GM23338 (cell line): ENCODE data around the gene CCNYL1. TPM values are rescaled to one million over a fixed set of nuclear protein-coding genes. Genes with fewer than 3 reads are reported as not detected.

ENCODE experiments used
- ATAC-seq: fragments of 200-7000 bp; cut with Tn5 transposase; 3 replicates; pipeline ENCODE4 v1.9.1; 2020
- DNase-seq: peaks from one replicate; pipeline ENCODE4 v3.0.0-alpha.2; 2015; ENCODE audit warnings: low spot score
- H2AFZ ChIP-seq: fragments of 200-600 bp; sonication (generic); 2 replicates; pipeline ENCODE4 v1.8.0; 2016; ENCODE audit warnings: antibody characterized with exemption, mild to moderate bottlenecking, moderate library complexity
- H3F3A ChIP-seq: fragments of 200-600 bp; sonication (generic); replicated peaks from 2 replicates; pipeline ENCODE4 v1.8.0; 2017; ENCODE audit warnings: antibody characterized with exemption, mixed run types, low read depth
- H3K27ac ChIP-seq: fragments of 200-600 bp; sonication (generic); 2 replicates; pipeline ENCODE4 v1.6.1; 2016; ENCODE audit warnings: low read depth
- H3K27me3 ChIP-seq: fragments of 200-600 bp; sonication (generic); 2 replicates; pipeline ENCODE4 v1.8.0; 2016; ENCODE audit warnings: mild to moderate bottlenecking, mixed run types, moderate library complexity; ENCODE audit not compliant: insufficient read depth
- H3K36me3 ChIP-seq: fragments of 200-600 bp; sonication (generic); 2 replicates; pipeline ENCODE4 v1.8.0; 2016; ENCODE audit warnings: mild to moderate bottlenecking; ENCODE audit not compliant: insufficient read depth
- H3K4me1 ChIP-seq: fragments of 200-600 bp; sonication (generic); 2 replicates; pipeline ENCODE4 v1.8.0; 2016; ENCODE audit warnings: mild to moderate bottlenecking, moderate library complexity; ENCODE audit not compliant: insufficient read depth
- H3K4me2 ChIP-seq: fragments of 200-600 bp; sonication (generic); 2 replicates; pipeline ENCODE4 v1.7.1; 2017; ENCODE audit warnings: mixed run types
- H3K4me3 ChIP-seq: fragments of 200-600 bp; sonication (generic); 2 replicates; pipeline ENCODE4 v1.6.1; 2016; ENCODE audit warnings: mixed run types
- H3K79me2 ChIP-seq: fragments of 200-600 bp; sonication (generic); replicated peaks from 2 replicates; pipeline ENCODE4 v1.8.0; 2017; ENCODE audit warnings: mild to moderate bottlenecking; ENCODE audit not compliant: insufficient read depth
- H3K9me2 ChIP-seq: fragments of 200-600 bp; sonication (generic); 2 replicates; pipeline ENCODE4 v1.8.0; 2017; ENCODE audit not compliant: insufficient read depth
- H4K20me1 ChIP-seq: fragments of 200-600 bp; sonication (generic); replicated peaks from 2 replicates; pipeline ENCODE4 v1.8.0; 2017; ENCODE audit warnings: mild to moderate bottlenecking; ENCODE audit not compliant: insufficient read depth
- H3K27ac Mint-ChIP-seq: 2 replicates; pipeline ENCODE4 v1.8.0; 2020; ENCODE audit warnings: inconsistent platforms, mild to moderate bottlenecking, moderate library complexity, mixed read lengths
- H3K27me3 Mint-ChIP-seq: 3 replicates; pipeline ENCODE4 v1.8.0; 2022; ENCODE audit warnings: low read depth, mild to moderate bottlenecking, moderate library complexity, mixed read lengths, inconsistent platforms; ENCODE audit not compliant: insufficient read depth, poor library complexity
- H3K36me3 Mint-ChIP-seq: 3 replicates; pipeline ENCODE4 v1.8.0; 2021; ENCODE audit warnings: low read depth, mild to moderate bottlenecking, inconsistent platforms, moderate library complexity, mixed read lengths
- H3K4me1 Mint-ChIP-seq: 3 replicates; pipeline ENCODE4 v1.8.0; 2020; ENCODE audit warnings: mild to moderate bottlenecking, inconsistent platforms, mixed read lengths
- H3K4me3 Mint-ChIP-seq: 3 replicates; pipeline ENCODE4 v1.8.0; 2021; ENCODE audit warnings: moderate library complexity, mild to moderate bottlenecking, inconsistent platforms, mixed read lengths
- H3K9me3 Mint-ChIP-seq: 3 replicates; pipeline ENCODE4 v1.8.0; 2020; ENCODE audit warnings: moderate library complexity, mild to moderate bottlenecking, inconsistent platforms, mixed read lengths
- CREB1 ChIP-seq: fragments of 250-450 bp; sonication (Bioruptor Pico); IDR thresholded peaks from 2 replicates; pipeline ENCODE4 v1.5.0; 2020; ENCODE audit warnings: low read depth, mild to moderate bottlenecking, moderate library complexity
- CTCF ChIP-seq, 2 experiments: fragments of 200-600 bp in 1 of 2; sonication (generic) in 1 of 2; conservative IDR thresholded peaks; 2 replicates each; pipeline versions ENCODE4 v1.5.1 to v1.6.1; 2016 to 2017; ENCODE audit warnings: antibody characterized with exemption in 2 of 2, low read depth in 2 of 2, mild to moderate bottlenecking in 2 of 2, moderate library complexity in 1 of 2
- EZH2 ChIP-seq: fragments of 200-600 bp; sonication (generic); IDR thresholded peaks from one replicate; pipeline ENCODE4 v1.8.0; 2017; ENCODE audit warnings: antibody characterized with exemption, mild to moderate bottlenecking, low read depth; ENCODE audit not compliant: unreplicated experiment
- EZH2phosphoT487 ChIP-seq: fragments of 200-600 bp; sonication (generic); IDR thresholded peaks from one replicate; pipeline ENCODE4 v1.8.1; 2018; ENCODE audit warnings: antibody characterized with exemption; ENCODE audit not compliant: unreplicated experiment
- JUNB ChIP-seq: IDR thresholded peaks from one replicate; pipeline ENCODE4 v1.6.1; 2016; ENCODE audit warnings: antibody characterized with exemption; ENCODE audit not compliant: unreplicated experiment
- NANOG ChIP-seq: IDR thresholded peaks from 2 replicates; pipeline ENCODE4 v1.6.1; 2016; ENCODE audit warnings: antibody characterized with exemption, borderline replicate concordance
- POLR2AphosphoS5 ChIP-seq: IDR thresholded peaks from 2 replicates; pipeline ENCODE4 v1.6.1; 2016; ENCODE audit warnings: antibody characterized with exemption, low read depth
- STAT1 ChIP-seq: IDR thresholded peaks from one replicate; pipeline ENCODE4 v1.6.1; 2016; ENCODE audit warnings: antibody characterized with exemption; ENCODE audit not compliant: unreplicated experiment
- ZNF114 ChIP-seq: fragments of 250-450 bp; sonication (Bioruptor Pico); IDR thresholded peaks from 2 replicates; pipeline ENCODE4 v1.5.0; 2020; ENCODE audit warnings: mild to moderate bottlenecking, moderate library complexity
- ZNF331 ChIP-seq: fragments of 250-450 bp; sonication (Bioruptor Pico); IDR thresholded peaks from 2 replicates; pipeline ENCODE4 v1.5.0; 2020; ENCODE audit warnings: low read depth, mild to moderate bottlenecking, moderate library complexity
- polyA plus RNA-seq: library from polyadenylated mRNA; unstranded; fragments of >200 nt; fragmentation: Nextera tagmentation; extraction: Ambion mirVana; gene quantifications from 2 replicates; pipeline ENCODE4 v1.2.1, GENCODE V29; 2016
- total RNA-seq: library from RNA; depleted of rRNA; stranded (reverse); fragments of >200 nt; shearing (Covaris generic); gene quantifications from 2 replicates; pipeline ENCODE4 v1.2.3, GENCODE V29; 2014
- TF ChIP-seq, protein P1 (sequence below): fragments of 250-450 bp; sonication (Bioruptor Pico); IDR thresholded peaks from 2 replicates; pipeline ENCODE4 v1.5.0; 2020; ENCODE audit warnings: mild to moderate bottlenecking, moderate library complexity
- TF ChIP-seq, protein P2 (sequence below): IDR thresholded peaks from 2 replicates; pipeline ENCODE4 v1.6.1; 2016; ENCODE audit warnings: antibody characterized with exemption
- TF ChIP-seq, protein P3 (sequence below): IDR thresholded peaks from one replicate; pipeline ENCODE4 v1.6.1; 2018; ENCODE audit warnings: antibody characterized with exemption; ENCODE audit not compliant: unreplicated experiment

The CCNYL1 gene
- total and polyA plus RNA-seq, 2 experiments from 2014 or later = 19.6 to 32.1 TPM

DNA sequence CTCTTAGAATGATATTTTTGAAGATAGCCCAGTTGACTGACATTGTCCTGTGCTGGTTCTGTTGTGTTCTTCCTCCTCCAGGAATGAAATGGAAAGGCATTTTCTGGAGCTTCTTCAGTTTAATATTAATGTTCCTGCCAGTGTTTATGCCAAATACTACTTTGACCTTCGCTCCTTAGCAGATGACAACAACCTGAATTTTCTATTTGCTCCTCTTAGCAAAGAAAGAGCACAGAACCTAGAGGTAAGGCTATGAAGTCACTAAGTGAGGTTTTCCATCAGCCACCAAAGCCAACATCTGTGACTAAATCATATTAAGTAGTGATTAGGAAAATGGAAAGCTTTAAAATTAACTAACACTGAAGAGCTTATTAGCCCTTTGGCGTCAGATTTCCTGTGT, 39.4 kb downstream of the CCNYL1 start:
- Mint-ChIP-seq H3K27ac (no peak overlapping the region), H3K4me1 (peaks cover 15% of the 10 kb centered on the region), H3K27me3 (peaks cover 9% of the 10 kb centered on the region), H3K36me3 (peaks cover 45% of the 10 kb centered on the region), H3K9me3 (no peaks in the 10 kb centered on the region), H3K4me3 (no peak overlapping the region)
- Histone ChIP-seq H3K4me2 (no peak overlapping the region), H2AFZ (no peak overlapping the region), H3K27me3 (no peaks in the 10 kb centered on the region), H3K4me3 (no peak overlapping the region), H3K4me1 (peaks cover 22% of the 10 kb centered on the region), H3K79me2 (no peaks in the 10 kb centered on the region), H3K9me2 (no peaks in the 10 kb centered on the region), H3K27ac (no peak overlapping the region), H3K36me3 (peaks cover 12% of the 10 kb centered on the region), H3F3A (peaks cover 11% of the 10 kb centered on the region; the same call in 1 of the 2 replicates), H4K20me1 (0 out of 2 replicates have a peak, but pooled peaks cover 5% of the 10 kb centered on the region)
- DNase-seq (no peak), ATAC-seq (no peak)
- TF ChIP-seq STAT1 (no peak), CREB1 (CRISPR knock-in tag) (no peak), POLR2AphosphoS5 (no peak), EZH2phosphoT487 (no peak), JUNB (no peak), NANOG (no peak), ZNF331 (CRISPR knock-in tag) (no peak), CTCF (conservative IDR thresholded peaks at IDR 0.05; ENCODE audit: low read depth in 2 of 2) (no peak), ZNF114 (CRISPR knock-in tag) (no peak), EZH2 (no peak)
- TF ChIP-seq, protein P1, sequence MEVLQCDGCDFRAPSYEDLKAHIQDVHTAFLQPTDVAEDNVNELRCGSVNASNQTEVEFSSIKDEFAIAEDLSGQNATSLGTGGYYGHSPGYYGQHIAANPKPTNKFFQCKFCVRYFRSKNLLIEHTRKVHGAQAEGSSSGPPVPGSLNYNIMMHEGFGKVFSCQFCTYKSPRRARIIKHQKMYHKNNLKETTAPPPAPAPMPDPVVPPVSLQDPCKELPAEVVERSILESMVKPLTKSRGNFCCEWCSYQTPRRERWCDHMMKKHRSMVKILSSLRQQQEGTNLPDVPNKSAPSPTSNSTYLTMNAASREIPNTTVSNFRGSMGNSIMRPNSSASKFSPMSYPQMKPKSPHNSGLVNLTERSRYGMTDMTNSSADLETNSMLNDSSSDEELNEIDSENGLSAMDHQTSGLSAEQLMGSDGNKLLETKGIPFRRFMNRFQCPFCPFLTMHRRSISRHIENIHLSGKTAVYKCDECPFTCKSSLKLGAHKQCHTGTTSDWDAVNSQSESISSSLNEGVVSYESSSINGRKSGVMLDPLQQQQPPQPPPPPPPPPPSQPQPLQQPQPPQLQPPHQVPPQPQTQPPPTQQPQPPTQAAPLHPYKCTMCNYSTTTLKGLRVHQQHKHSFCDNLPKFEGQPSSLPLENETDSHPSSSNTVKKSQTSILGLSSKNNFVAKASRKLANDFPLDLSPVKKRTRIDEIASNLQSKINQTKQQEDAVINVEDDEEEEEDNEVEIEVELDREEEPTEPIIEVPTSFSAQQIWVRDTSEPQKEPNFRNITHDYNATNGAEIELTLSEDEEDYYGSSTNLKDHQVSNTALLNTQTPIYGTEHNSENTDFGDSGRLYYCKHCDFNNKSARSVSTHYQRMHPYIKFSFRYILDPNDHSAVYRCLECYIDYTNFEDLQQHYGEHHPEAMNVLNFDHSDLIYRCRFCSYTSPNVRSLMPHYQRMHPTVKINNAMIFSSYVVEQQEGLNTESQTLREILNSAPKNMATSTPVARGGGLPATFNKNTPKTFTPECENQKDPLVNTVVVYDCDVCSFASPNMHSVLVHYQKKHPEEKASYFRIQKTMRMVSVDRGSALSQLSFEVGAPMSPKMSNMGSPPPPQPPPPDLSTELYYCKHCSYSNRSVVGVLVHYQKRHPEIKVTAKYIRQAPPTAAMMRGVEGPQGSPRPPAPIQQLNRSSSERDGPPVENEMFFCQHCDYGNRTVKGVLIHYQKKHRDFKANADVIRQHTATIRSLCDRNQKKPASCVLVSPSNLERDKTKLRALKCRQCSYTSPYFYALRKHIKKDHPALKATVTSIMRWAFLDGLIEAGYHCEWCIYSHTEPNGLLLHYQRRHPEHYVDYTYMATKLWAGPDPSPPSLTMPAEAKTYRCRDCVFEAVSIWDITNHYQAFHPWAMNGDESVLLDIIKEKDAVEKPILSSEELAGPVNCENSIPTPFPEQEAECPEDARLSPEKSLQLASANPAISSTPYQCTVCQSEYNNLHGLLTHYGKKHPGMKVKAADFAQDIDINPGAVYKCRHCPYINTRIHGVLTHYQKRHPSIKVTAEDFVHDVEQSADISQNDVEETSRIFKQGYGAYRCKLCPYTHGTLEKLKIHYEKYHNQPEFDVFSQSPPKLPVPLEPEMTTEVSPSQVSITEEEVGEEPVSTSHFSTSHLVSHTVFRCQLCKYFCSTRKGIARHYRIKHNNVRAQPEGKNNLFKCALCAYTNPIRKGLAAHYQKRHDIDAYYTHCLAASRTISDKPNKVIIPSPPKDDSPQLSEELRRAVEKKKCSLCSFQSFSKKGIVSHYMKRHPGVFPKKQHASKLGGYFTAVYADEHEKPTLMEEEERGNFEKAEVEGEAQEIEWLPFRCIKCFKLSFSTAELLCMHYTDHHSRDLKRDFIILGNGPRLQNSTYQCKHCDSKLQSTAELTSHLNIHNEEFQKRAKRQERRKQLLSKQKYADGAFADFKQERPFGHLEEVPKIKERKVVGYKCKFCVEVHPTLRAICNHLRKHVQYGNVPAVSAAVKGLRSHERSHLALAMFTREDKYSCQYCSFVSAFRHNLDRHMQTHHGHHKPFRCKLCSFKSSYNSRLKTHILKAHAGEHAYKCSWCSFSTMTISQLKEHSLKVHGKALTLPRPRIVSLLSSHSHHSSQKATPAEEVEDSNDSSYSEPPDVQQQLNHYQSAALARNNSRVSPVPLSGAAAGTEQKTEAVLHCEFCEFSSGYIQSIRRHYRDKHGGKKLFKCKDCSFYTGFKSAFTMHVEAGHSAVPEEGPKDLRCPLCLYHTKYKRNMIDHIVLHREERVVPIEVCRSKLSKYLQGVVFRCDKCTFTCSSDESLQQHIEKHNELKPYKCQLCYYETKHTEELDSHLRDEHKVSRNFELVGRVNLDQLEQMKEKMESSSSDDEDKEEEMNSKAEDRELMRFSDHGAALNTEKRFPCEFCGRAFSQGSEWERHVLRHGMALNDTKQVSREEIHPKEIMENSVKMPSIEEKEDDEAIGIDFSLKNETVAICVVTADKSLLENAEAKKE (CRISPR knock-in tag) = no peak
- TF ChIP-seq, protein P2, sequence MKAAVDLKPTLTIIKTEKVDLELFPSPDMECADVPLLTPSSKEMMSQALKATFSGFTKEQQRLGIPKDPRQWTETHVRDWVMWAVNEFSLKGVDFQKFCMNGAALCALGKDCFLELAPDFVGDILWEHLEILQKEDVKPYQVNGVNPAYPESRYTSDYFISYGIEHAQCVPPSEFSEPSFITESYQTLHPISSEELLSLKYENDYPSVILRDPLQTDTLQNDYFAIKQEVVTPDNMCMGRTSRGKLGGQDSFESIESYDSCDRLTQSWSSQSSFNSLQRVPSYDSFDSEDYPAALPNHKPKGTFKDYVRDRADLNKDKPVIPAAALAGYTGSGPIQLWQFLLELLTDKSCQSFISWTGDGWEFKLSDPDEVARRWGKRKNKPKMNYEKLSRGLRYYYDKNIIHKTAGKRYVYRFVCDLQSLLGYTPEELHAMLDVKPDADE = no peak
- TF ChIP-seq, protein P3, sequence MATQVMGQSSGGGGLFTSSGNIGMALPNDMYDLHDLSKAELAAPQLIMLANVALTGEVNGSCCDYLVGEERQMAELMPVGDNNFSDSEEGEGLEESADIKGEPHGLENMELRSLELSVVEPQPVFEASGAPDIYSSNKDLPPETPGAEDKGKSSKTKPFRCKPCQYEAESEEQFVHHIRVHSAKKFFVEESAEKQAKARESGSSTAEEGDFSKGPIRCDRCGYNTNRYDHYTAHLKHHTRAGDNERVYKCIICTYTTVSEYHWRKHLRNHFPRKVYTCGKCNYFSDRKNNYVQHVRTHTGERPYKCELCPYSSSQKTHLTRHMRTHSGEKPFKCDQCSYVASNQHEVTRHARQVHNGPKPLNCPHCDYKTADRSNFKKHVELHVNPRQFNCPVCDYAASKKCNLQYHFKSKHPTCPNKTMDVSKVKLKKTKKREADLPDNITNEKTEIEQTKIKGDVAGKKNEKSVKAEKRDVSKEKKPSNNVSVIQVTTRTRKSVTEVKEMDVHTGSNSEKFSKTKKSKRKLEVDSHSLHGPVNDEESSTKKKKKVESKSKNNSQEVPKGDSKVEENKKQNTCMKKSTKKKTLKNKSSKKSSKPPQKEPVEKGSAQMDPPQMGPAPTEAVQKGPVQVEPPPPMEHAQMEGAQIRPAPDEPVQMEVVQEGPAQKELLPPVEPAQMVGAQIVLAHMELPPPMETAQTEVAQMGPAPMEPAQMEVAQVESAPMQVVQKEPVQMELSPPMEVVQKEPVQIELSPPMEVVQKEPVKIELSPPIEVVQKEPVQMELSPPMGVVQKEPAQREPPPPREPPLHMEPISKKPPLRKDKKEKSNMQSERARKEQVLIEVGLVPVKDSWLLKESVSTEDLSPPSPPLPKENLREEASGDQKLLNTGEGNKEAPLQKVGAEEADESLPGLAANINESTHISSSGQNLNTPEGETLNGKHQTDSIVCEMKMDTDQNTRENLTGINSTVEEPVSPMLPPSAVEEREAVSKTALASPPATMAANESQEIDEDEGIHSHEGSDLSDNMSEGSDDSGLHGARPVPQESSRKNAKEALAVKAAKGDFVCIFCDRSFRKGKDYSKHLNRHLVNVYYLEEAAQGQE = no peak
